GM12878 (cell line): ENCODE measurements around the gene MOB2. TPM values are rescaled to one million over a fixed set of nuclear protein-coding genes. Genes with fewer than 3 reads are reported as not detected.

Experiments
- ATAC-seq: fragments of 200-7000 bp; cut with Tn5 transposase; 3 replicates; pipeline ENCODE4 v1.9.1; 2020; ENCODE audit warnings: mild to moderate bottlenecking, moderate library complexity
- BruUV-seq: library from RNA; stranded (reverse); fragments of 400-500 nt; replicated peaks from 2 replicates; lab custom pipeline; 2021; lab: Mats Ljungman, UMichigan
- CTCF ChIA-PET: fragments of 300-600 bp; sonication (Branson Sonifier 250); formaldehyde crosslinking; extraction: SDS; loops from one replicate; lab custom pipeline; 2021; ENCODE audit warnings: inconsistent platforms; lab: Yijun Ruan, JAX
- POLR2A ChIA-PET: fragments of 350-600 bp; formaldehyde crosslinking; extraction: SDS; loops from one replicate; lab custom pipeline; 2021; ENCODE audit warnings: inconsistent platforms; lab: Charles Lee
- RAD21 ChIA-PET: fragments of 300-600 bp; sonication (Branson Sonifier 250); formaldehyde crosslinking; loops from one replicate; lab custom pipeline; 2023; ENCODE audit warnings: antibody characterized with exemption; ENCODE audit not compliant: unreplicated experiment; lab: Charles Lee
- SMC1A ChIA-PET: fragments of 300-600 bp; sonication (Branson Sonifier 250); formaldehyde crosslinking; loops from one replicate; lab custom pipeline; 2023; ENCODE audit not compliant: unreplicated experiment, uncharacterized antibody; lab: Charles Lee
- DNase-seq: peaks from one replicate; pipeline ENCODE4 v3.0.0-alpha.2; 2011; ENCODE audit warnings: low read depth, low spot score
- FAIRE-seq: peaks from 3 replicates; lab custom pipeline; 2011; peaks lifted over from hg19 to GRCh38; lab: Jason Lieb, UNC
- H2AFZ ChIP-seq: 2 replicates; pipeline ENCODE4 v1.6.0; 2011; ENCODE audit warnings: low read depth, low read length, control low read depth; ENCODE audit not compliant: control insufficient read depth
- H3K27ac ChIP-seq: 2 replicates; pipeline ENCODE4 v1.5.1; 2011; ENCODE audit warnings: control low read depth; ENCODE audit not compliant: control insufficient read depth, insufficient read depth
- H3K27me3 ChIP-seq, 2 experiments: replicated peaks in 1 of 2; 2 replicates each; pipeline versions ENCODE4 v1.6.0 to v1.6.1; 2011; ENCODE audit warnings: low read length in 1 of 2; ENCODE audit not compliant: control insufficient read depth in 2 of 2, insufficient read depth in 2 of 2
- H3K36me3 ChIP-seq, 2 experiments: 2 replicates each; pipeline ENCODE4 v1.5.1; 2011; ENCODE audit warnings: low read length in 1 of 2; ENCODE audit not compliant: control insufficient read depth in 2 of 2, insufficient read depth in 2 of 2
- H3K4me1 ChIP-seq: 2 replicates; pipeline ENCODE4 v1.6.1; 2011; ENCODE audit warnings: mild to moderate bottlenecking, low read length, moderate library complexity, mixed read lengths; ENCODE audit not compliant: control insufficient read depth, insufficient read depth
- H3K4me2 ChIP-seq: 2 replicates; pipeline ENCODE4 v1.6.0; 2011; ENCODE audit warnings: control low read depth; ENCODE audit not compliant: control insufficient read depth, insufficient read depth
- H3K4me3 ChIP-seq: fragments of 200-600 bp; sonication (generic); 2 replicates; pipeline ENCODE4 v1.5.1; 2016
- H3K79me2 ChIP-seq: 2 replicates; pipeline ENCODE4 v1.6.0; 2011; ENCODE audit warnings: low read length; ENCODE audit not compliant: control insufficient read depth, insufficient read depth
- H3K9ac ChIP-seq: 2 replicates; pipeline ENCODE4 v1.8.0; 2011; ENCODE audit warnings: low read length, control low read depth, mixed read lengths; ENCODE audit not compliant: control insufficient read depth, insufficient read depth
- H3K9me3 ChIP-seq: replicated peaks from 3 replicates; pipeline ENCODE4 v1.5.1; 2011; ENCODE audit warnings: mild to moderate bottlenecking, low read length; ENCODE audit not compliant: control insufficient read depth, insufficient read depth
- H4K20me1 ChIP-seq: 2 replicates; pipeline ENCODE4 v1.6.0; 2011; ENCODE audit not compliant: control insufficient read depth, insufficient read depth
- EP300 ChIP-seq, 2 experiments: fragments of 150-350 bp in 1 of 2; IDR thresholded peaks; 2 replicates each; pipeline ENCODE4 v1.6.1; 2011 to 2012; ENCODE audit warnings: low read depth in 2 of 2, low read length in 2 of 2, borderline replicate concordance in 1 of 2, improper control_type of control experiment in 1 of 2, inconsistent platforms in 1 of 2; ENCODE audit not compliant: control insufficient read depth in 1 of 2
- IRF3 ChIP-seq: fragments of 450-650 bp; IDR thresholded peaks from 2 replicates; pipeline ENCODE4 v1.6.1; 2014; ENCODE audit warnings: mild to moderate bottlenecking
- MEF2B ChIP-seq: fragments of 450-650 bp; IDR thresholded peaks from 2 replicates; pipeline ENCODE4 v1.6.1; 2018; ENCODE audit warnings: mild to moderate bottlenecking, moderate library complexity; ENCODE audit not compliant: partially characterized antibody, poor library complexity, severe bottlenecking
- NR2F1 ChIP-seq: fragments of 450-650 bp; conservative IDR thresholded peaks from 2 replicates; pipeline ENCODE4 v1.6.1; 2017; ENCODE audit warnings: mild to moderate bottlenecking
- SIN3A ChIP-seq: IDR thresholded peaks from 2 replicates; pipeline ENCODE4 v1.6.1; 2012; ENCODE audit warnings: low read depth, low read length, improper control_type of control experiment
- ZSCAN29 ChIP-seq: fragments of 450-650 bp; IDR thresholded peaks from 2 replicates; pipeline ENCODE4 v1.6.1; 2017; ENCODE audit warnings: mild to moderate bottlenecking, moderate library complexity
- WGBS: methylation state at CpG from one replicate; pipeline ENCODE4 v1.1.6; 2016; ENCODE audit warnings: low lambda C conversion rate; ENCODE audit not compliant: insufficient replicate concordance, insufficient coverage; ENCODE audit errors: missing lambda C conversion rate; 5-methylcytosine and 5-hydroxymethylcytosine counted together
- in situ Hi-C: fragments of 300-500 bp; cut with MboI; formaldehyde crosslinking; loops from 9 replicates; pipeline ENCODE4 v1.14.3; 2018; ENCODE audit warnings: mixed read lengths
- intact Hi-C: fragments of 100-400 bp; cut with micrococcal nuclease; formaldehyde crosslinking; loops from one replicate; pipeline ENCODE4 v1.14.2; 2022; ENCODE audit not compliant: unreplicated experiment
- polyA plus RNA-seq, 11 experiments: library from polyadenylated mRNA; depleted of rRNA in 4 of 11; unstranded in 6 of 11; stranded (reverse) in 5 of 11; fragments of >200 nt; fragmentation: Nextera tagmentation in 4 of 11; fragmentation: Illumina TruSeq in 1 of 11; extraction: Ambion mirVana in 4 of 11; extraction: Trizol in 1 of 11; gene quantifications; 1 replicate in 1 of 11; 2 replicates in 10 of 11; pipeline versions ENCODE4 v1.2.1 to v1.2.3, GENCODE V29; 2011 to 2016; ENCODE audit warnings: inconsistent platforms in 2 of 11, missing spikeins in 2 of 11, low read depth in 1 of 11
- total RNA-seq, 4 experiments: library from RNA; depleted of rRNA in 3 of 4; stranded (reverse); fragments of >200 nt in 3 of 4; fragmentation: Illumina TruSeq in 1 of 4; extraction: Trizol in 1 of 4; gene quantifications; 2 replicates each; pipeline versions ENCODE4 v1.2.1 to v1.2.3, GENCODE V29; 2013 to 2021

MOB2 gene
- total and polyA plus RNA-seq, 10 of the 15 experiments (the other 5 are each of a cell fraction or from before 2014, with no cell fraction given) = 0.10 to 34.6 (median 15.5) TPM

DNA sequence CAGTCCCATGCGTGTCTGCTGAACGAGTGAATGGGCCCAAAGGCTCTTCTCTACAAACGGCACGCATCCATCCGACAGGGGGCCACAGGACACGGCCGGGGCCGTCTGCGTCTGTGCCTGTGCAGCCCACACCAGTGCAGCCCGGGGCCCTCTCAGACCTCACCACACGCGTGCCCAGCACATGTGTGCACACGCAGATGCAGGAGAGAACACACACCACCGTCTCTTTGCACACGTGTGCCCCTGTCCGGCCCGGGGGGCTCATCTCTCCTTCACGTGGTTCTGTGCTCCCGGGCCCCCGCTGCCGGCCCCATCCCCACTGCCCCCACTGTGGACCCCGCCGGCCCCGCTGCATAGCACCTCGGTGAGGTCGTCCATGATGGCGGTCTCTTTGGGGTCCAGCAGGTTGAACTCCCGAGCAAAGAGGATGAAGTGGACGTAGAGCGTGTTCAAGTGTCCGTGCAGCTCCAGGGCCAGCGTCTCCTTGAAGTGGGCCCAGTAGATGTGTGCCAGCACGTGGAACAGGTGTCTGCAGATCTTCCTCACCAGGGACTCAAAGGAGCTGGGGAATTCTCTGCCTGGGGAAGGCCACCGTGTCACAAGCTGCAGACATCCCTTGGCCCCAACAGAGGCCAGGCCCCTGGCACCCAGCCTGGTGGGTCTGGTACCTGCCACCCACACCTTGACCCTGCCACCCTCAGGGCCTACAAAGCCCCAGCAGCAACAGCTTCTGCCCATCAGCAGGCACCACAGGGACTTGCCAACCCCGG, 16.5 kb downstream of the MOB2 start:
- Histone ChIP-seq H3K4me1 (no peaks in the 10 kb centered on the region), H3K9me3 (no peaks in the 10 kb centered on the region; the same call in 2 of the 3 replicates), H4K20me1 (no peaks in the 10 kb centered on the region), H3K36me3 (peaks cover 0 to 3% of the 10 kb centered on the region in 2 experiments; a peak in 2 of 4 replicates), H3K27me3 (no peaks in the 10 kb centered on the region), H3K4me3 (no peak overlapping the region), H2AFZ (no peak overlapping the region), H3K4me2 (no peak overlapping the region), H3K9ac (no peak overlapping the region), H3K79me2 (no peaks in the 10 kb centered on the region), H3K27ac (no peak overlapping the region)
- SMC1A ChIA-PET = no interaction called here
- POLR2A ChIA-PET = no interaction called here
- no peak for ATAC-seq
- no peak for DNase-seq
- no peak for TF ChIP-seq SIN3A
- no peak for TF ChIP-seq MEF2B
- no peak for TF ChIP-seq ZSCAN29
- TF ChIP-seq NR2F1 = no peak
- TF ChIP-seq EP300 (IDR thresholded peaks at IDR 0.05; ENCODE audit: borderline replicate concordance in 1 of 2, control insufficient read depth in 1 of 2, low read depth in 2 of 2, low read length in 2 of 2) = no peak
- no peak for TF ChIP-seq IRF3
- FAIRE-seq = no peak
- BruUV-seq = no TSS peak
- 65% methylated on average over 28 of the region's 35 CpGs for WGBS
- CTCF ChIA-PET = no interaction called here
- in situ Hi-C loops (no loop called here), intact Hi-C loops (no loop called here)
- RAD21 ChIA-PET = no interaction called here
